Osteoblast (primary cell): ENCODE measurements around the gene SMARCD3. TPM values are rescaled to one million over a fixed set of nuclear protein-coding genes. Genes with fewer than 3 reads are reported as not detected.

Source experiments
- DNase-seq: peaks from one replicate; pipeline ENCODE4 v3.0.0; 2011; ENCODE audit warnings: low spot score, mixed read lengths; ENCODE audit not compliant: insufficient read length; ENCODE audit errors: missing footprints
- H2AFZ ChIP-seq: 2 replicates; pipeline ENCODE4 v1.6.0; 2011; ENCODE audit warnings: mild to moderate bottlenecking, low read length
- H3K27ac ChIP-seq: 2 replicates; pipeline ENCODE4 v1.5.1; 2011; ENCODE audit warnings: mild to moderate bottlenecking, low read depth, low read length, moderate library complexity
- H3K27me3 ChIP-seq: 2 replicates; pipeline ENCODE4 v1.6.0; 2012; ENCODE audit warnings: mild to moderate bottlenecking, control low read depth, inconsistent platforms, low read length, moderate library complexity; ENCODE audit not compliant: insufficient read depth
- H3K36me3 ChIP-seq: 2 replicates; pipeline ENCODE4 v1.5.1; 2011; ENCODE audit warnings: mild to moderate bottlenecking, low read length, control low read depth, moderate library complexity; ENCODE audit not compliant: insufficient read depth
- H3K4me1 ChIP-seq: 2 replicates; pipeline ENCODE4 v1.5.1; 2011; ENCODE audit warnings: mild to moderate bottlenecking, low read length, control low read depth, moderate library complexity; ENCODE audit not compliant: insufficient read depth
- H3K4me2 ChIP-seq: 2 replicates; pipeline ENCODE4 v1.6.0; 2011; ENCODE audit warnings: mild to moderate bottlenecking, low read length; ENCODE audit not compliant: insufficient read depth
- H3K4me3 ChIP-seq: fragments of 200-600 bp; sonication (generic); 3 replicates; pipeline ENCODE4 v1.5.1; 2012; ENCODE audit warnings: mild to moderate bottlenecking, low read length, inconsistent platforms; ENCODE audit not compliant: insufficient read depth
- H3K79me2 ChIP-seq: 2 replicates; pipeline ENCODE4 v1.6.0; 2012; ENCODE audit warnings: mild to moderate bottlenecking, low read length, control low read depth, inconsistent platforms; ENCODE audit not compliant: insufficient read depth
- H3K9me3 ChIP-seq: 2 replicates; pipeline ENCODE4 v1.5.1; 2011; ENCODE audit warnings: low read depth, low read length, control low read depth
- H4K20me1 ChIP-seq: 2 replicates; pipeline ENCODE4 v1.6.0; 2012; ENCODE audit warnings: mild to moderate bottlenecking, low read length, control low read depth; ENCODE audit not compliant: insufficient read depth
- total RNA-seq: library from RNA; depleted of rRNA; stranded (reverse); fragments of >200 nt; gene quantifications from 2 replicates; pipeline ENCODE4 v1.2.3, GENCODE V29; 2012
- TF ChIP-seq, protein P1 (sequence below): IDR thresholded peaks from 2 replicates; pipeline ENCODE4 v1.5.1; 2011; ENCODE audit warnings: mild to moderate bottlenecking, low read depth, low read length, moderate library complexity; ENCODE audit errors: extremely low read depth

Gene SMARCD3
- total RNA-seq, 1 donor, result 40.2 TPM

GRCh38 chr7:151211155-151211772, 37.2 kb downstream of the SMARCD3 start:
- H3K9me3 ChIP-seq, result no peaks in the 10 kb centered on the region
- H4K20me1 ChIP-seq, result peaks cover 3% of the 10 kb centered on the region
- TF ChIP-seq, protein P1, sequence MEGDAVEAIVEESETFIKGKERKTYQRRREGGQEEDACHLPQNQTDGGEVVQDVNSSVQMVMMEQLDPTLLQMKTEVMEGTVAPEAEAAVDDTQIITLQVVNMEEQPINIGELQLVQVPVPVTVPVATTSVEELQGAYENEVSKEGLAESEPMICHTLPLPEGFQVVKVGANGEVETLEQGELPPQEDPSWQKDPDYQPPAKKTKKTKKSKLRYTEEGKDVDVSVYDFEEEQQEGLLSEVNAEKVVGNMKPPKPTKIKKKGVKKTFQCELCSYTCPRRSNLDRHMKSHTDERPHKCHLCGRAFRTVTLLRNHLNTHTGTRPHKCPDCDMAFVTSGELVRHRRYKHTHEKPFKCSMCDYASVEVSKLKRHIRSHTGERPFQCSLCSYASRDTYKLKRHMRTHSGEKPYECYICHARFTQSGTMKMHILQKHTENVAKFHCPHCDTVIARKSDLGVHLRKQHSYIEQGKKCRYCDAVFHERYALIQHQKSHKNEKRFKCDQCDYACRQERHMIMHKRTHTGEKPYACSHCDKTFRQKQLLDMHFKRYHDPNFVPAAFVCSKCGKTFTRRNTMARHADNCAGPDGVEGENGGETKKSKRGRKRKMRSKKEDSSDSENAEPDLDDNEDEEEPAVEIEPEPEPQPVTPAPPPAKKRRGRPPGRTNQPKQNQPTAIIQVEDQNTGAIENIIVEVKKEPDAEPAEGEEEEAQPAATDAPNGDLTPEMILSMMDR, result no peak
- no peak overlapping the region for H3K4me2 ChIP-seq
- H3K36me3 ChIP-seq, result peaks cover 28% of the 10 kb centered on the region
- H3K27ac ChIP-seq, result no peak overlapping the region
- no peak overlapping the region for H3K4me3 ChIP-seq
- H3K27me3 ChIP-seq, result peaks cover 12% of the 10 kb centered on the region
- H3K4me1 ChIP-seq, result no peaks in the 10 kb centered on the region
- DNase-seq, result no peak
- no peaks in the 10 kb centered on the region for H3K79me2 ChIP-seq
- H2AFZ ChIP-seq, result no peak overlapping the region

DNA sequence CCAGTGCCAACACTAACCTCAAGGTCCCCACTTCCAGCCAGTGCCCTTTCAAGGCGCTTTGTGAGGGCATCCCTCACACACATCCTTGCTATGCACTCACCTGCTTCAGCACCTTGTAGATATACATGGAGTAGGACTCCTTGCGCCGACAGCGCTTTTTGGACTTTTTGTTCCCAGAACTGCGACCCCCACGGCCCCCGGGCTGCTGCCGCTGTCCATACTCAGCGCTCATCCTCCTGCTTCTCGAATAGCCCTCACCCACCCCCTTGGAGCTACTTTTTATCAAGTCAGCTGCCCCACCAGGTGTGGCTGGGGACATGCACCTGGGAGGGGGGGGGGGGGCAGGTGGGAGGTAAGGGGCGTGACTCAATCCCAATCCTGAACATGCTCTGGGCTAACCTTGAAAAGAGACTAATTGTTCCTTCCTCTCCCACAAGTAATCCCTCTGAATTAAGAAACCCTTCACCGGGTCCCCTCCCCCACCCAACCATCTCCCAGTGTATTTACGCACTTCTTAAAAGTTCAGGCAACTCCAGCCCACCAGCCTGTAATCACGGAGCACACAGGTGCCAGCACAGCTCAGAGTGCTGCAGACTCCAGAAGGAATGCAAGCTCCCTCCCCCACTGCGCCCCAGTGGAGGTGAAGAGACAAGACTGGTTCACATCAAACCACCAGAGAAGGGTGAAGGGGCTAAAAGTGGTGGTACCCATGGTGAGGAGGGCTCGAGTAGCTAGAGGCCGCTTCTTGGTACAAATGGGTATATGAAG, 38.2 kb downstream of the SMARCD3 start, which contains the start of gene H2BK1:
Gene H2BK1 (minus strand): TSS at position 402 of the 768 bp plus-strand sequence. CDS start 170 bp downstream, at position 232.
- no peaks in the 10 kb centered on the region for H3K9me3 ChIP-seq
- no peak within 1 kb of the TSS for H2AFZ ChIP-seq
- H3K4me2 ChIP-seq, result no peak within 1 kb of the TSS
- peaks cover 18% of the 10 kb centered on the region for H3K36me3 ChIP-seq
- DNase-seq, result peak; percentile 39
- H3K27ac ChIP-seq, result no peak within 1 kb of the TSS
- H4K20me1 ChIP-seq, result peaks cover 3% of the 10 kb centered on the region
- H3K27me3 ChIP-seq, result peaks cover 21% of the 10 kb centered on the region
- H3K4me3 ChIP-seq, result no peak within 1 kb of the TSS
- TF ChIP-seq, protein P1, result no peak
- no peaks in the 10 kb centered on the region for H3K79me2 ChIP-seq
- no peaks in the 10 kb centered on the region for H3K4me1 ChIP-seq

GRCh38 chr7:151209588-151209987, 38.9 kb downstream of the SMARCD3 start:
- Histone ChIP-seq H2AFZ (no peak overlapping the region), H3K4me2 (no peak overlapping the region), H4K20me1 (peaks cover 3% of the 10 kb centered on the region), H3K27ac (no peak overlapping the region), H3K79me2 (no peaks in the 10 kb centered on the region), H3K27me3 (peaks cover 27% of the 10 kb centered on the region), H3K9me3 (no peaks in the 10 kb centered on the region), H3K4me1 (no peaks in the 10 kb centered on the region), H3K36me3 (peaks cover 11% of the 10 kb centered on the region), H3K4me3 (no peak overlapping the region)
- peak; percentile 68 for DNase-seq
- TF ChIP-seq, protein P1, result no peak

DNA sequence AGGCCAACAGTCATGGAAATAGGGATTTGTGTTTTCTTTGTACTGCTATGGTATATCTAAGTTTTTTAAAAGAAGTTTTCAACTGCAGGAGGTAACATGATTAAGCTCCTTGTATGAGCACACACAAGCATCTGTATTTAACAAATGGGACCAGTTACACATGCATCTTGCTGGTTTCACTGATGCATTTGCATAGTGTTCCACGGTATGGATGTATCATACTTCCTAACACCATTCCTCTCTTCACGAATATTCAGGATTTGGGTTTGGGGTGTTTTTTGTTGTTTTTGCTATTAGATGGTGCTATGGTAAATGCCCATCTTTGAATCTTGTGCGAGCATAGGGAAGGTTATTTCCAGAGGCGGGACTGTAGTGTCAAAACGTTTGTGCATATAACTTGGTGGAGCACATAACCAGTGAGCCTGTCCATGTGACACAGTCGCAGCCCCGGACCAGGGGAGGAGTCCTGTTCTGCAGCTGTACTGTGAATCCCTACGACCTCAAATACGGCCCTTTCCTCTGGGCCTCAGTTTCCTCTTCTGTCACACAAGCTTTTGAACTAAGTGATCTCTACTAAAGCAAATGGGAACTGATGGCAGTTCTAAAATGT, 40.1 kb downstream of the SMARCD3 start:
- H3K36me3 ChIP-seq, result peaks cover 4% of the 10 kb centered on the region
- H3K4me2 ChIP-seq, result no peak overlapping the region
- no peak for DNase-seq
- no peaks in the 10 kb centered on the region for H3K9me3 ChIP-seq
- TF ChIP-seq, protein P1, result no peak
- H2AFZ ChIP-seq, result no peak overlapping the region
- H3K4me3 ChIP-seq, result no peak overlapping the region
- H3K79me2 ChIP-seq, result no peaks in the 10 kb centered on the region
- no peak overlapping the region for H3K27ac ChIP-seq
- H3K4me1 ChIP-seq, result no peaks in the 10 kb centered on the region
- H4K20me1 ChIP-seq, result peaks cover 3% of the 10 kb centered on the region
- H3K27me3 ChIP-seq, result peaks cover 30% of the 10 kb centered on the region
